Panc1 (cell line): ENCODE measurements around the gene LSS. TPM values are rescaled to one million over a fixed set of nuclear protein-coding genes. Genes with fewer than 3 reads are reported as not detected.

ENCODE experiments used
- ATAC-seq: fragments of 200-7000 bp; cut with Tn5 transposase; 2 replicates; pipeline ENCODE4 v1.9.1; 2020; ENCODE audit warnings: mild to moderate bottlenecking, moderate library complexity
- BruUV-seq: library from RNA; stranded (reverse); fragments of 400-500 nt; replicated peaks from 2 replicates; lab custom pipeline; 2021; lab: Mats Ljungman, UMichigan
- CTCF ChIA-PET: fragments of 300-600 bp; sonication (Branson Sonifier 250); formaldehyde crosslinking; loops from one replicate; lab custom pipeline; 2022; ENCODE audit warnings: antibody characterized with exemption; lab: Charles Lee
- POLR2A ChIA-PET: fragments of 300-600 bp; sonication (Branson Sonifier 250); formaldehyde crosslinking; loops from one replicate; lab custom pipeline; 2022; ENCODE audit warnings: antibody characterized with exemption; lab: Charles Lee
- DNase-seq: peaks from one replicate; pipeline ENCODE4 v3.0.0-alpha.2; 2010; ENCODE audit warnings: low read depth, low spot score
- H3K27ac ChIP-seq: 2 replicates; pipeline ENCODE4 v1.5.1; 2011; ENCODE audit warnings: mild to moderate bottlenecking, low read length, inconsistent platforms
- H3K27me3 ChIP-seq: fragments of 200-500 bp; sonication (Bioruptor generic); 2 replicates; pipeline ENCODE4 v1.6.0; 2014; ENCODE audit warnings: low read length, inconsistent platforms; ENCODE audit not compliant: control insufficient read depth, insufficient read depth
- H3K36me3 ChIP-seq: fragments of 200-500 bp; sonication (Bioruptor generic); 2 replicates; pipeline ENCODE4 v1.5.1; 2014; ENCODE audit warnings: inconsistent platforms, mild to moderate bottlenecking, low read length, moderate library complexity; ENCODE audit not compliant: control insufficient read depth, insufficient read depth
- H3K4me1 ChIP-seq: 2 replicates; pipeline ENCODE4 v1.5.1; 2011; ENCODE audit warnings: inconsistent platforms, mild to moderate bottlenecking, low read length, moderate library complexity; ENCODE audit not compliant: control insufficient read depth, insufficient read depth
- H3K4me3 ChIP-seq, 2 experiments: 2 replicates each; pipeline ENCODE4 v1.5.1; 2011 to 2012; ENCODE audit warnings: low read depth in 2 of 2, low read length in 2 of 2, mild to moderate bottlenecking in 2 of 2, inconsistent platforms in 1 of 2, moderate library complexity in 1 of 2
- H3K9me3 ChIP-seq: fragments of 200-500 bp; sonication (Bioruptor generic); 2 replicates; pipeline ENCODE4 v1.5.1; 2014; ENCODE audit warnings: low read depth, mild to moderate bottlenecking, inconsistent platforms, low read length, moderate library complexity; ENCODE audit not compliant: control insufficient read depth, insufficient read depth
- POLR2AphosphoS5 ChIP-seq: IDR thresholded peaks from 2 replicates; pipeline ENCODE4 v1.6.1; 2012; ENCODE audit warnings: mild to moderate bottlenecking, low read depth, low read length, moderate library complexity
- REST ChIP-seq, 2 experiments: IDR thresholded peaks; 2 replicates each; pipeline ENCODE4 v1.6.1; 2011 to 2012; ENCODE audit warnings: low read depth in 2 of 2, control low read depth in 1 of 2, low read length in 1 of 2, mild to moderate bottlenecking in 1 of 2, moderate library complexity in 1 of 2; ENCODE audit not compliant: insufficient read depth in 1 of 2
- SIN3A ChIP-seq: IDR thresholded peaks from 2 replicates; pipeline ENCODE4 v1.6.1; 2012; ENCODE audit warnings: low read depth, mild to moderate bottlenecking, low read length, moderate library complexity, borderline replicate concordance; ENCODE audit not compliant: insufficient read depth
- TCF7L2 ChIP-seq: IDR thresholded peaks from 2 replicates; pipeline ENCODE4 v1.6.1; 2011; ENCODE audit warnings: mild to moderate bottlenecking, low read depth, low read length, inconsistent platforms
- in situ Hi-C: cut with HindIII; loops from 2 replicates; pipeline ENCODE4 v1.10.0; 2016; ENCODE audit warnings: low sequenced_read_pairs, low pct_unique_long_range_greater_than_20kb
- intact Hi-C: fragments of 100-400 bp; cut with micrococcal nuclease; formaldehyde crosslinking; loops from one replicate; pipeline ENCODE4 v1.10.0; 2022; ENCODE audit not compliant: unreplicated experiment
- total RNA-seq: library from RNA; stranded (reverse); gene quantifications from one replicate; pipeline ENCODE4 v1.2.1, GENCODE V29; 2021; ENCODE audit not compliant: unreplicated experiment
- TF ChIP-seq, protein P1 (sequence below): fragments of 450-650 bp; IDR thresholded peaks from 2 replicates; pipeline ENCODE4 v1.5.1; 2017; ENCODE audit warnings: mild to moderate bottlenecking

LSS gene
- total RNA-seq, 1 experiment from 2014 or later: 111 TPM

- CTCF ChIA-PET: interaction anchor here (0.6 kb wide), 1 partner anchor 161 kb away, joined by 3 read pairs; no protein-coding TSS in a partner anchor
Observed at GRCh38 chr21:46182548-46183336, 45.8 kb downstream of the LSS start.

GRCh38 chr21:46181953-46182547 lies 46.5 kb downstream of the LSS start:
- Histone ChIP-seq H3K27ac (no peak overlapping the region), H3K36me3 (no peaks in the 10 kb centered on the region), H3K27me3 (no peaks in the 10 kb centered on the region), H3K4me1 (no peaks in the 10 kb centered on the region), H3K4me3 (no peak overlapping the region), H3K9me3 (no peaks in the 10 kb centered on the region)
- intact Hi-C loops: no loop called here
- ATAC-seq (0 out of 2 replicates have a peak, but pooled peaks have one; percentile 27), DNase-seq (no peak)
- in situ Hi-C loops: no loop called here
- ChIA-PET CTCF (no interaction called here), POLR2A (interaction anchor here (0.6 kb wide), 1 partner anchor 436 kb away, joined by 4 read pairs; no protein-coding TSS in a partner anchor)
- no TSS peak for BruUV-seq
- TF ChIP-seq SIN3A (no peak), REST (IDR thresholded peaks at IDR 0.05; ENCODE audit: insufficient read depth in 1 of 2, low read depth in 2 of 2, low read length in 1 of 2) (no peak), TCF7L2 (no peak), POLR2AphosphoS5 (no peak)
- TF ChIP-seq, protein P1, sequence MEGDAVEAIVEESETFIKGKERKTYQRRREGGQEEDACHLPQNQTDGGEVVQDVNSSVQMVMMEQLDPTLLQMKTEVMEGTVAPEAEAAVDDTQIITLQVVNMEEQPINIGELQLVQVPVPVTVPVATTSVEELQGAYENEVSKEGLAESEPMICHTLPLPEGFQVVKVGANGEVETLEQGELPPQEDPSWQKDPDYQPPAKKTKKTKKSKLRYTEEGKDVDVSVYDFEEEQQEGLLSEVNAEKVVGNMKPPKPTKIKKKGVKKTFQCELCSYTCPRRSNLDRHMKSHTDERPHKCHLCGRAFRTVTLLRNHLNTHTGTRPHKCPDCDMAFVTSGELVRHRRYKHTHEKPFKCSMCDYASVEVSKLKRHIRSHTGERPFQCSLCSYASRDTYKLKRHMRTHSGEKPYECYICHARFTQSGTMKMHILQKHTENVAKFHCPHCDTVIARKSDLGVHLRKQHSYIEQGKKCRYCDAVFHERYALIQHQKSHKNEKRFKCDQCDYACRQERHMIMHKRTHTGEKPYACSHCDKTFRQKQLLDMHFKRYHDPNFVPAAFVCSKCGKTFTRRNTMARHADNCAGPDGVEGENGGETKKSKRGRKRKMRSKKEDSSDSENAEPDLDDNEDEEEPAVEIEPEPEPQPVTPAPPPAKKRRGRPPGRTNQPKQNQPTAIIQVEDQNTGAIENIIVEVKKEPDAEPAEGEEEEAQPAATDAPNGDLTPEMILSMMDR: no peak

More at GRCh38 chr21:46182548-46183336, 45.8 kb downstream of the LSS start:
- H3K27ac ChIP-seq: no peak overlapping the region
- H3K4me1 ChIP-seq: no peaks in the 10 kb centered on the region
- no peak for TF ChIP-seq SIN3A
- TF ChIP-seq, protein P1: no peak
- no peak for TF ChIP-seq POLR2AphosphoS5
- no peak for TF ChIP-seq TCF7L2
- TF ChIP-seq REST (IDR thresholded peaks at IDR 0.05; ENCODE audit: insufficient read depth in 1 of 2, low read depth in 2 of 2, low read length in 1 of 2): no peak
- BruUV-seq: no TSS peak
- H3K27me3 ChIP-seq: no peaks in the 10 kb centered on the region
- POLR2A ChIA-PET: interaction anchor here (0.6 kb wide), 1 partner anchor 435 kb away, joined by 4 read pairs; no protein-coding TSS in a partner anchor
- in situ Hi-C loops (no loop called here), intact Hi-C loops (no loop called here)
- no peaks in the 10 kb centered on the region for H3K9me3 ChIP-seq
- ATAC-seq (no peak), DNase-seq (no peak)
- no peak overlapping the region for H3K4me3 ChIP-seq
- H3K36me3 ChIP-seq: no peaks in the 10 kb centered on the region
